IPS-NIHi7 (cell line): ENCODE results near the gene IL10.
A peak's percentile ranks its signal among the peaks of the same experiment; 100 is the strongest.

Experiments
- DNase-seq: peaks from one replicate; pipeline ENCODE4 v3.0.0; 2012; ENCODE audit warnings: mixed read lengths; ENCODE audit errors: extremely low spot score

IL10 gene

GRCh38 chr1:206772243-206772937 is at the start of gene IL10:
IL10 (minus strand) TSS chr1:206772494; CDS start chr1:206772435, 59 bp downstream.
- no peak for DNase-seq

GRCh38 chr1:206821493-206821892 is 49.2 kb upstream of the IL10 start:
- DNase-seq = no peak

DNA sequence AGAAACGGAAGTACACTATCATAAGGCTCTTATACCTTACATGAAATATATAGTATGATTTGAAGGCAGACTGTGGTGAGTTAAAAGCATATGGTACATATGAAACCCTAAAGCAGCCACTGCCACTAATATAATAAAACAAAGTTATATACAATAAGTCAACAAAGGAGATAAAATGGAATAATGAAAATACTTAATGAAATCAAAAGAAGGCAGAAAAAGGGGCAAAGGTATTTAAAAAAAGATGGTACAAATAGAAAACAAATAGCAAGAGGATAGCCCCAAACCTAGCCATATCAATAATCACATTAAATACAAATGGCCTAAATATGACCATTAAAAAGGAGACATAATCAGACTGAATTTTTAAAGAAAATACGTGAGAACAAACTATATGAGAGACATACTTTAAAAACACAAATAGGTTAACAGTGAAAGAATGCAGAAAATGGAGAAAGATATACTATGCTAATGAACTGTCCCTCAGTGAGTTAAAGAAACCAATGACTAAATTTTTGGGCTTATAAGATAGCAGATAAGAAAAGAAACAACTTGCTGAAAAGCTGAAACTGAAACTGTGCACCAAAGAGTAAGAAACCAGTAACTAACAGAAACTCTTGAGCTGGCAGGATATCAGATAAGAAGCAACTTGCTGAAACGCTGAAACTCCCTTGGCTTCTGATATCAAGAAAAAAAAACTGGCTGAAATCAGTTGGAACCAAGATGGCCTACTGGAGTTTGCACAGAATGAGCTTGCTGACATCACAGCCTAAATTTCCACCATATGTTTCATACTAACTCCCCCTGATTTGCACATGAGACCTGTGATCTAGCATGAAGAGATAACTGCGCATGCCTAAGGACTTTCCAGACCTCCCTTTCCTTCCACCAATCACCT is 44.3 kb upstream of the IL10 start:
- no peak for DNase-seq

- DNase-seq = no peak
Observed at GRCh38 chr1:206814716-206815341, 42.5 kb upstream of the IL10 start.

- DNase-seq = no peak
Observed at GRCh38 chr1:206812471-206812870, 40.2 kb upstream of the IL10 start.

- DNase-seq = peak; percentile 46
Observed at GRCh38 chr1:206809504-206810084, 37.3 kb upstream of the IL10 start.

GRCh38 chr1:206808615-206809014 is 36.3 kb upstream of the IL10 start:
- peak; percentile 73 for DNase-seq

GRCh38 chr1:206805357-206805756 is 33.1 kb upstream of the IL10 start:
- DNase-seq = no peak

DNA sequence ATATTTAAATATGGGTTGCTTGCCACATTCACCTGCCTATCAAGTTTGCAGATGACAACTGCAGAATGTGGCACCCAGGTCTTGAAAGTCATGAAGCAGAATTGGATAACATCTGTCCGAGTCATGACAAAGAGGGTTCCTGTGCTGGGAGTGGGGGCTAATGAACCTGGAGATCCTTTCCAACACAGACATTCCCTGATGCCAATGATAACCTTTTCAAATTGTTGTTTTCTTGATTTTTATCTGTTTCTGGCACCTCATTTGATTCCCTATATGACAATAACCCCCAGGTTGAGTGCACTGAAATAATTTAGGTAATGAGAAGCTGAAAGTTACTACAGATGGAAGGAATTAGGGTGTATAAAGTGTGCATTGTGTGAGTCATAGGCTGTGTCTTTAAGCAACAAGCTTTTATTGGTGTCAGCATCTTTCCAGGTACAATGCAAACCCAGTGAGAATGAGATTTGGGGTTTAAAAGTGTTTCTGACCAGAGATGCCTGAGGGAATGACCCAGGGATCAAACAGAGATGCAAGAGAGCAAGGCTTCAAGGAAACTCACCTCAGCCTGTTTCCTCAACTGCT is 32.0 kb upstream of the IL10 start:
- DNase-seq = no peak

- no peak for DNase-seq
Observed at GRCh38 chr1:206803221-206803730, 31.0 kb upstream of the IL10 start.

GRCh38 chr1:206802401-206802800 is 30.1 kb upstream of the IL10 start:
- DNase-seq = no peak

GRCh38 chr1:206801467-206801866 is 29.2 kb upstream of the IL10 start:
- DNase-seq = no peak

GRCh38 chr1:206800891-206801290 is 28.6 kb upstream of the IL10 start:
- DNase-seq = no peak

- no peak for DNase-seq
Observed at GRCh38 chr1:206800411-206800810, 28.1 kb upstream of the IL10 start.

DNA sequence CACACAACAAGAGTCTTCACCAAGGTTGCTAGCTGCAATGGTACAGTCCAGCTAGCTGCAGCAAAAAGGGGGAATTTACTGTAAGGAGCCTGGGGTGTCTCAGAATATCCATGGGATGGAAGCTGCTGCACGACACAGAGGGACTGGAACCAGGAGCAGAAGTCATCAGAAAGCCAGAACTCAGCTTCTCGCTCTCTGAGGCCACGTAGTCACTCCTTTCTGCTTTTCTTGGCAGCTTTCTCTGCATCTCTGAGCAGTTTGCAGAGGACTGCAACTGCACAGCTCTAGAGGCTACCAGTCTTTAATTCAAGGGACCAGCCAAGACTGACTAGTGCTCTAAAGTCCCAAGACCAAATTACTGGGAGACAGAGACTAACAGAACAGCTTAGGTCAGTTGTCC is 27.0 kb upstream of the IL10 start:
- no peak for DNase-seq

DNA sequence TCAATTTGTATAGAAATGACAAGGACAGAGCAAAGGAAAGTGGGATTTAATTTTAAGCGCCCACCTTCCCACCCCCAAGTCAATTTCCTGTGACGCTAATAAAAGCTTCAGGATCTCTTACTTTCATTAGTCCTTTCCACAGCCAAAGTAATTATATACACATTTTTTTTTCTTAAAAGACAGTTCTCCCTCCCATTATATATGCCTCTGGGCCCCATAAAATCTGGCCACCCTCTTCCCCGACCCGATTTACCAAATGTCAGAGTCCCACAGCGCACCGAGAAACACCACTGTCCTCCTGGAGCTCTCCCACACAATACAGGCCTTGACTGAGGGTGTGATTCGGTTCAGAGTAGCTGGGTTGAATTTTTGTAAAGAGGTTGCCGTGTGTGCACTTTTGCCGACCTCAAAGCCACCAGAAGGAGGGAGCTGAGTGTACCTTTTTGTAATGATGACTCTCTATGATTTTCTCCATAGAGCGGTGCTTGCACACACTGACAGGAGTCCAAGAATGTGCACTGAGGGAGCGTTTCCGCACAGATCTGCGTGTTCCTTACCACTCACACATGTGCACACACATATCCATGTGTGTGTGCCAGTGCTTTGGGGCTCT is 26.2 kb upstream of the IL10 start:
- no peak for DNase-seq

GRCh38 chr1:206797534-206798383 is 25.5 kb upstream of the IL10 start:
- DNase-seq = peak; percentile 76

DNA sequence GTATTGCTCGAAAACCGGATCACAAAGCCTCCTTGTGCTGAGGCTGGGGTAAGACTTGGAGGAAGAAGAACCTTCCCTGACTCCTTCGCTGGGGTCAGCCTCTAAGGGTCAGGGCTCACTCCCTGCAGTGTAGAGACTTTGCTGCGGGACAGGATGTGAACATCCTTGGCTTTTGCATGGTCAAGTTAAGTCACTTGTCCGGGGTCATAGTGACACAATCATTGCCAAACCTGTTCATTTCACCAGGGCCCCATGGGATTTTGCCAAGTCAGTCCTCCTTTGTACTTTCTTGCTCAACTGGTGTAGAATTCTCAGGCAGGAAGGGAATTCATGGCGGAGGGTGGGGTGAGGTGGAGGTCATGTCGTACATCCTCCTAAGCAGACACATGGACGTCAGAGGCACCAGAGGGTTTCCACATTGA is 24.7 kb upstream of the IL10 start:
- DNase-seq = no peak

DNA sequence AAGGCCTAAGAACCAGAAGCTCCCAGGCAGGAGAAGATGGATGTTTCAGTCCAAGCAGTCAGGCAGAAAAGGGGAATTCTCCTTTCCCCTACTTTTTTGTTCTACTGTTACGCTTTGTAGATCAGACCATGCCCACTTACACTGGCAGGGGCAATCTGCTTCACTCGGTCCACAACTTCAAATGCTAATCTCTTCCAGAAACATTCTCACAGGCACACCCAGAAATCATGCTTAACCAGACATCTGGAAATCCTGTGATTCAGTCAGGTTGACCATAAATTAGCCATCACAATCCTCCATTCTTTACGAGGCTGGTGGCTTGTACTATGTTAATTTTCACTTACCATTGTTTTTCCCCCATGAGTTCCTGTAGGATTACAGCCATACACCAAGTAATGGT is 23.8 kb upstream of the IL10 start:
- DNase-seq = no peak

DNA sequence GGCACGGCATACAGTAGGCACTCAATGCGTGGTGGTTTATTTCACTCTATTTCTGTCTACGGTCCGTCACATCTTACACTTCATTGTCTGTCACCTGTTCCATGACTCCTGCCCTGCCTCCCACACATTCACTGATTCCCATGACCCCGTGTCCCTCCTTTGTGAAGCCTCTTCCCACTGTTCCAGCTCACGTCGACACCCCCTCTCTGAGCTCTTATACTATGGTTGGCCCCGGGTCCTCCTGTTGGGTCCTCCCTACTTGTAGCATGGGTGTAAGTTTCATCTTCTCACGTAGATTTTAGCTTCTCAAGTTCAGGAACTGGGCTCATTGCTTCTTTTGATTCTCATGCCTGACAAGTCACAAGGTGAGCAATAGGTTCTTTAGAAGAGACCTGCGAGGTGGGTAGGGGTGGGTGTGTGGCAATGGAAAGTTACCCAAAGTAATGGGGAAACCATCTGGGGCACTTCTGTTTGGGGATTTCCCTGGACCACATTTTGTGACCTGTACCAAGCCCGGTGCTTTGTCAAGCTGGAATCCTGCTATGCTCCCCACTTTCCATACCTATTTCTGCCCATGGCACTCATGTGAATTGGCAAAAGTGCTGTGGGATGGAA is 22.1 kb upstream of the IL10 start:
- DNase-seq = no peak
